A673 (cell line): ENCODE measurements around the gene TRPM2. TPM values are rescaled to one million over a fixed set of nuclear protein-coding genes. Genes with fewer than 3 reads are reported as not detected.

ENCODE experiments used
- BruUV-seq: library from RNA; stranded (reverse); fragments of 400-500 nt; replicated peaks from 2 replicates; lab custom pipeline; 2021; lab: Mats Ljungman, UMichigan
- CTCF ChIA-PET: fragments of 300-600 bp; sonication (Branson Sonifier 250); formaldehyde crosslinking; loops from one replicate; lab custom pipeline; 2022; ENCODE audit warnings: antibody characterized with exemption; lab: Charles Lee
- POLR2A ChIA-PET: fragments of 300-600 bp; sonication (Branson Sonifier 250); formaldehyde crosslinking; loops from one replicate; lab custom pipeline; 2022; ENCODE audit warnings: antibody characterized with exemption; ENCODE audit not compliant: low non-redundant PET; lab: Charles Lee
- DNase-seq: peaks from one replicate; pipeline ENCODE4 v3.0.0-alpha.2; 2015; ENCODE audit warnings: low spot score
- H3K27ac ChIP-seq: fragments of 200-600 bp; sonication (generic); 2 replicates; pipeline ENCODE4 v1.5.1; 2016; ENCODE audit warnings: mixed run types, low read depth, mild to moderate bottlenecking, mixed read lengths, antibody characterized with exemption, low read length; ENCODE audit not compliant: poor library complexity, severe bottlenecking
- H3K27me3 ChIP-seq: fragments of 200-600 bp; sonication (generic); replicated peaks from 2 replicates; pipeline ENCODE4 v1.6.1; 2017; ENCODE audit warnings: mixed run types, low read depth, mild to moderate bottlenecking, mixed read lengths, antibody characterized with exemption, low read length; ENCODE audit not compliant: insufficient read depth, poor library complexity
- H3K36me3 ChIP-seq: fragments of 200-600 bp; sonication (generic); 2 replicates; pipeline ENCODE4 v1.6.1; 2016; ENCODE audit warnings: mixed run types, mild to moderate bottlenecking, mixed read lengths, antibody characterized with exemption, low read length; ENCODE audit not compliant: insufficient read depth, poor library complexity, severe bottlenecking
- H3K4me1 ChIP-seq: fragments of 200-600 bp; sonication (generic); 2 replicates; pipeline ENCODE4 v1.6.1; 2017; ENCODE audit warnings: mixed run types, mild to moderate bottlenecking, mixed read lengths, antibody characterized with exemption, low read length; ENCODE audit not compliant: insufficient read depth, poor library complexity, severe bottlenecking
- H3K4me3 ChIP-seq: fragments of 200-600 bp; sonication (generic); 2 replicates; pipeline ENCODE4 v1.5.1; 2016; ENCODE audit warnings: low read depth, mixed run types, mild to moderate bottlenecking, mixed read lengths, low read length; ENCODE audit not compliant: poor library complexity, severe bottlenecking
- H3K9me3 ChIP-seq: fragments of 200-600 bp; sonication (generic); 2 replicates; pipeline ENCODE4 v1.6.1; 2016; ENCODE audit warnings: mixed run types, low read depth, mild to moderate bottlenecking, mixed read lengths, antibody characterized with exemption, low read length; ENCODE audit not compliant: poor library complexity, severe bottlenecking
- CTCF ChIP-seq: fragments of 300-800, 200-600 bp; sonication (generic); conservative IDR thresholded peaks from 2 replicates; pipeline ENCODE4 v1.5.1; 2017; ENCODE audit warnings: low read depth, mild to moderate bottlenecking, antibody characterized with exemption, low read length, moderate library complexity, mixed read lengths
- EZH2 ChIP-seq: fragments of 200-600 bp; sonication (generic); IDR thresholded peaks from 2 replicates; pipeline ENCODE4 v1.6.1; 2017; ENCODE audit warnings: borderline replicate concordance, low read depth, mild to moderate bottlenecking, mixed read lengths, antibody characterized with exemption, low read length; ENCODE audit not compliant: poor library complexity, severe bottlenecking
- intact Hi-C: fragments of 100-400 bp; cut with micrococcal nuclease; formaldehyde crosslinking; loops from one replicate; pipeline ENCODE4 v1.10.0; 2022; ENCODE audit not compliant: unreplicated experiment
- total RNA-seq: library from RNA; stranded (reverse); gene quantifications from 2 replicates; pipeline ENCODE4 v1.2.3, GENCODE V29; 2021

TRPM2 gene
- total RNA-seq, 1 experiment from 2014 or later = 0.21 TPM

- intact Hi-C loops = loop anchor here (10.0 kb wide), 1 partner anchor 104 kb away; the partner anchor contains the start of gene TRPM2
- ChIA-PET CTCF (no interaction called here), POLR2A (no interaction called here)
- BruUV-seq = no TSS peak
- no peak for DNase-seq
- H3K9me3 ChIP-seq = peaks cover 3% of the 10 kb centered on the region
- H3K27me3 ChIP-seq = peaks cover under 1% of the 10 kb centered on the region
- H3K4me1 ChIP-seq = no peaks in the 10 kb centered on the region
- H3K4me3 ChIP-seq = no peak overlapping the region
- no peaks in the 10 kb centered on the region for H3K36me3 ChIP-seq
- no peak for TF ChIP-seq CTCF
- TF ChIP-seq EZH2 = no peak
- H3K27ac ChIP-seq = no peak overlapping the region
Observed at GRCh38 chr21:44458971-44459711, 105.7 kb downstream of the TRPM2 start.

GRCh38 chr21:44459712-44460440 lies 106.5 kb downstream of the TRPM2 start:
- POLR2A ChIA-PET = no interaction called here

DNA sequence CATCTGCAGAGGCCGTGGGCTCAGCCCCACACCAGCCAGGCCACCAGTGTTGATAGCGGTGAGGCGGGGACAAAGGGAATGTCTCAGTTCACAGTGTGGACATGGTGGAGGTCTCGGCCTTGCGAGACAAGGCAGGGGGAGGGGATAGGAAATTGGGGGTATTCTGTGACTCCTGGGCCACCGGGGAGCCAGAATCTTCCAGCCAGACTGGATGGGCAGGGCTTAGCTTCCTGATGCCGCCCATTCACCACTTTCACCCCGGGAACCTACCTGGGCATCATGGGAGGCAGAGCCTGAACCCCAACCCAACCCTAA lies 107.0 kb downstream of the TRPM2 start:
- DNase-seq = no peak
- Histone ChIP-seq H3K4me1 (no peaks in the 10 kb centered on the region), H3K4me3 (no peak overlapping the region), H3K9me3 (no peaks in the 10 kb centered on the region), H3K27me3 (no peaks in the 10 kb centered on the region), H3K27ac (no peak overlapping the region), H3K36me3 (no peaks in the 10 kb centered on the region)
- ChIA-PET POLR2A (no interaction called here), CTCF (no interaction called here)
- BruUV-seq = no TSS peak
- intact Hi-C loops = no loop called here
- TF ChIP-seq CTCF = no peak
- no peak for TF ChIP-seq EZH2

More at GRCh38 chr21:44459712-44460440, 106.5 kb downstream of the TRPM2 start:
- H3K27me3 ChIP-seq = no peaks in the 10 kb centered on the region
- no TSS peak for BruUV-seq
- H3K9me3 ChIP-seq = no peaks in the 10 kb centered on the region
- intact Hi-C loops = loop anchor here (10.0 kb wide), 1 partner anchor 105 kb away; the partner anchor contains the start of gene TRPM2
- no peak for TF ChIP-seq EZH2
- TF ChIP-seq CTCF = no peak
- H3K27ac ChIP-seq = no peak overlapping the region
- H3K4me3 ChIP-seq = no peak overlapping the region
- no peaks in the 10 kb centered on the region for H3K4me1 ChIP-seq
- no peak for DNase-seq
- CTCF ChIA-PET = no interaction called here
- no peaks in the 10 kb centered on the region for H3K36me3 ChIP-seq
